H1 (cell line): Measurements from ENCODE around the gene SSPN. TPM values are rescaled to one million over a fixed set of nuclear protein-coding genes. Genes with fewer than 3 reads are reported as not detected.

Source experiments
- FOSL1 ChIP-seq: IDR thresholded peaks from 2 replicates; pipeline ENCODE4 v1.6.1; 2011; ENCODE audit warnings: mild to moderate bottlenecking, low read depth, low read length, moderate library complexity; ENCODE audit not compliant: insufficient read depth
- JUN ChIP-seq: IDR thresholded peaks from 2 replicates; pipeline ENCODE4 v1.6.1; 2011; ENCODE audit warnings: low read depth, mild to moderate bottlenecking, improper control_type of control experiment, low read length
- JUND ChIP-seq: IDR thresholded peaks from 2 replicates; pipeline ENCODE4 v1.6.1; 2011; ENCODE audit warnings: mild to moderate bottlenecking, improper control_type of control experiment, low read length
- polyA plus RNA-seq, 7 experiments: library from polyadenylated mRNA; depleted of rRNA in 3 of 7; stranded (reverse) in 5 of 7; unstranded in 2 of 7; fragments of >200 nt in 5 of 7; fragments of 200-250 nt in 2 of 7; gene quantifications; 1 replicate in 5 of 7; 2 replicates in 1 of 7; 4 replicates in 1 of 7; pipeline versions ENCODE4 v1.2.1 to v1.2.3, GENCODE V29; 2011 to 2013; ENCODE audit warnings: missing spikeins in 2 of 7, mixed read lengths in 2 of 7
- total RNA-seq: library from RNA; stranded (reverse); fragmentation: NEBNext Ultra II Directional; extraction: Animal tissue kit (Norgen Biotek cat#: 25700); gene quantifications from 2 replicates; pipeline ENCODE4 v1.2.1, GENCODE V29; 2021

SSPN gene
- total and polyA plus RNA-seq, 2 of the 8 experiments (the other 6 are each of a cell fraction or from before 2014, with no cell fraction given), result 0.86 to 1.8 TPM

DNA sequence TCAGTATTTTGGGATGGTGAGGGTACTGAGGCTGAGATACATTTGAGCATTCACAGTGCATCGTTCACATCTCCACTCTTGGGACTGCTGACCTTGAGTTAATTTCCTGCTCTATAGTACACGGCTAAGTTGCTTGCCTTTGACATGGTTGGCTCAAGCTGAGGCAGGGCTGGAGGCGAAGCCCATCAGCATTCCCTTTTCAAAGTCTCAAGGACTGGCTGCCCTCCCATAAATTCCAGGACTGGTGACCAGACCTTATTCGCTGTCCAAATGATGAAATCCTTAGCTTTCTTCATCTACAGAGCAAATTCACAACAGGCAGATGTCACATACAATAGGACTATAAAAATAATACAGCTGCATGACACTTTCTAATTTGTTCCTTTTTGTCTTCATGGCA is 85.9 kb downstream of the SSPN start (continued):
- TF ChIP-seq JUND (no peak), JUN (no peak), FOSL1 (no peak)
- TF ChIP-seq, all 59 proteins: peak for 0
